SK-N-SH treated with all-trans-retinoic acid at 6 μM for 48 hours (cell line): ENCODE results near the gene PTP4A2.

ENCODE experiments used
- ATAC-seq: fragments of 200-7000 bp; cut with Tn5 transposase; 3 replicates; pipeline ENCODE4 v1.9.1; 2020; ENCODE audit warnings: mild to moderate bottlenecking, moderate library complexity
- ARNTL ChIP-seq: fragments of 450-650 bp; formaldehyde crosslinking; IDR thresholded peaks from 2 replicates; pipeline ENCODE4 v1.5.0; 2020; ENCODE audit warnings: low read depth, mild to moderate bottlenecking, moderate library complexity, borderline replicate concordance
- BACH2 ChIP-seq: fragments of 250-450 bp; sonication (Bioruptor Pico); IDR thresholded peaks from 2 replicates; pipeline ENCODE4 v1.9.0; 2021; ENCODE audit warnings: mild to moderate bottlenecking, borderline replicate concordance
- CREB5 ChIP-seq: fragments of 250-450 bp; sonication (Bioruptor Pico); IDR thresholded peaks from 2 replicates; pipeline ENCODE4 v1.5.1; 2020; ENCODE audit warnings: low read depth, mild to moderate bottlenecking, moderate library complexity
- CSDC2 ChIP-seq: fragments of 250-450 bp; sonication (Bioruptor Pico); IDR thresholded peaks from 2 replicates; pipeline ENCODE4 v1.5.0; 2020; ENCODE audit warnings: mild to moderate bottlenecking, moderate library complexity
- CSRNP3 ChIP-seq: fragments of 250-450 bp; sonication (Bioruptor Pico); IDR thresholded peaks from 2 replicates; pipeline ENCODE4 v1.5.1; 2021; ENCODE audit warnings: mild to moderate bottlenecking, moderate library complexity
- ESRRG ChIP-seq: fragments of 250-450 bp; sonication (Bioruptor Pico); IDR thresholded peaks from 2 replicates; pipeline ENCODE4 v1.6.1; 2021; ENCODE audit warnings: mild to moderate bottlenecking
- GLIS3 ChIP-seq: fragments of 250-450 bp; sonication (Bioruptor Pico); IDR thresholded peaks from 2 replicates; pipeline ENCODE4 v1.5.0; 2020; ENCODE audit warnings: mild to moderate bottlenecking, moderate library complexity
- ISL1 ChIP-seq: fragments of 250-450 bp; sonication (Bioruptor Pico); IDR thresholded peaks from 2 replicates; pipeline ENCODE4 v2.1.2; 2022; ENCODE audit warnings: mild to moderate bottlenecking, moderate library complexity
- OSR1 ChIP-seq: fragments of 250-450 bp; sonication (Bioruptor Pico); IDR thresholded peaks from 2 replicates; pipeline ENCODE4 v1.8.0; 2022; ENCODE audit warnings: moderate library complexity, mild to moderate bottlenecking, inconsistent platforms
- PATZ1 ChIP-seq: fragments of 250-450 bp; sonication (Bioruptor Pico); IDR thresholded peaks from 2 replicates; pipeline ENCODE4 v1.8.0; 2020; ENCODE audit warnings: mild to moderate bottlenecking, moderate library complexity, borderline replicate concordance
- POU6F1 ChIP-seq: fragments of 250-450 bp; sonication (Bioruptor Pico); IDR thresholded peaks from 2 replicates; pipeline ENCODE4 v1.8.0; 2021; ENCODE audit warnings: low read depth, mild to moderate bottlenecking, moderate library complexity, borderline replicate concordance
- PPARA ChIP-seq: fragments of 250-450 bp; sonication (Bioruptor Pico); IDR thresholded peaks from 2 replicates; pipeline ENCODE4 v1.5.0; 2020; ENCODE audit warnings: mild to moderate bottlenecking, borderline replicate concordance
- RARB ChIP-seq: fragments of 250-450 bp; sonication (Bioruptor Pico); IDR thresholded peaks from 2 replicates; pipeline ENCODE4 v1.8.0; 2021; ENCODE audit warnings: mild to moderate bottlenecking, moderate library complexity
- SNAI2 ChIP-seq: fragments of 250-450 bp; sonication (Bioruptor Pico); IDR thresholded peaks from 2 replicates; pipeline ENCODE4 v1.5.0; 2020; ENCODE audit warnings: mild to moderate bottlenecking, moderate library complexity
- TCF4 ChIP-seq: fragments of 250-450 bp; sonication (Bioruptor Pico); IDR thresholded peaks from 2 replicates; pipeline ENCODE4 v1.8.0; 2021; ENCODE audit warnings: mild to moderate bottlenecking, moderate library complexity, borderline replicate concordance
- TOX ChIP-seq: fragments of 250-450 bp; sonication (Bioruptor Pico); IDR thresholded peaks from 2 replicates; pipeline ENCODE4 v1.8.0; 2021; ENCODE audit warnings: mild to moderate bottlenecking, moderate library complexity, borderline replicate concordance
- TSHZ2 ChIP-seq: fragments of 250-450 bp; sonication (Bioruptor Pico); IDR thresholded peaks from 2 replicates; pipeline ENCODE4 v1.5.0; 2020; ENCODE audit warnings: mild to moderate bottlenecking, moderate library complexity
- ZC3H10 ChIP-seq: fragments of 250-450 bp; sonication (Bioruptor Pico); IDR thresholded peaks from 2 replicates; pipeline ENCODE4 v1.5.1; 2021; ENCODE audit warnings: mild to moderate bottlenecking, moderate library complexity
- ZFP3 ChIP-seq: fragments of 250-450 bp; sonication (Bioruptor Pico); IDR thresholded peaks from 2 replicates; pipeline ENCODE4 v1.5.0; 2020; ENCODE audit warnings: mild to moderate bottlenecking, moderate library complexity
- ZFP30 ChIP-seq: fragments of 450-650 bp; formaldehyde crosslinking; IDR thresholded peaks from 2 replicates; pipeline ENCODE4 v1.5.0; 2022; ENCODE audit warnings: mild to moderate bottlenecking, moderate library complexity
- ZNF565 ChIP-seq: fragments of 450-650 bp; formaldehyde crosslinking; conservative IDR thresholded peaks from 2 replicates; pipeline ENCODE4 v1.5.0; 2020; ENCODE audit warnings: low read depth, mild to moderate bottlenecking, moderate library complexity
- ZNF70 ChIP-seq: fragments of 450-650 bp; formaldehyde crosslinking; IDR thresholded peaks from 2 replicates; pipeline ENCODE4 v1.5.0; 2020; ENCODE audit warnings: mild to moderate bottlenecking, moderate library complexity
- ZNF8 ChIP-seq: fragments of 450-650 bp; formaldehyde crosslinking; IDR thresholded peaks from 2 replicates; pipeline ENCODE4 v1.5.0; 2020; ENCODE audit warnings: mild to moderate bottlenecking, moderate library complexity

Gene PTP4A2

GRCh38 chr1:31883357-31883942 lies 54.7 kb downstream of the PTP4A2 start:
- TF ChIP-seq POU6F1 (no peak), PPARA (no peak), ISL1 (CRISPR knock-in tag) (no peak), ARNTL (no peak)
- no peak for ATAC-seq

- ATAC-seq: no peak
- TF ChIP-seq TCF4 (no peak), CREB5 (CRISPR knock-in tag) (no peak), ZFP30 (no peak), ESRRG (CRISPR knock-in tag) (no peak), BACH2 (CRISPR knock-in tag) (no peak), OSR1 (CRISPR knock-in tag) (no peak), ZNF8 (no peak), ZFP3 (CRISPR knock-in tag) (no peak), ZNF70 (CRISPR knock-in tag) (no peak), POU6F1 (no peak), GLIS3 (CRISPR knock-in tag) (no peak), TOX (CRISPR knock-in tag) (no peak), ZC3H10 (CRISPR knock-in tag) (no peak), CSDC2 (CRISPR knock-in tag) (no peak), ARNTL (no peak), CSRNP3 (CRISPR knock-in tag) (no peak), TSHZ2 (no peak), RARB (CRISPR knock-in tag) (no peak), ZNF565 (CRISPR knock-in tag) (no peak)
These were observed 56.5 kb downstream of the PTP4A2 start for GRCh38 chr1:31881688-31882000.

GRCh38 chr1:31880957-31881687 lies 57.0 kb downstream of the PTP4A2 start:
- ATAC-seq: no peak
- TF ChIP-seq TSHZ2: no peak
- TF ChIP-seq TCF4: no peak
- no peak for TF ChIP-seq PATZ1 (CRISPR knock-in tag)
- no peak for TF ChIP-seq ZNF70 (CRISPR knock-in tag)
- TF ChIP-seq ESRRG (CRISPR knock-in tag): no peak
- no peak for TF ChIP-seq ISL1 (CRISPR knock-in tag)
- TF ChIP-seq SNAI2 (CRISPR knock-in tag): no peak
- no peak for TF ChIP-seq ZNF565 (CRISPR knock-in tag)
- no peak for TF ChIP-seq CSRNP3 (CRISPR knock-in tag)
- no peak for TF ChIP-seq ZNF8
- no peak for TF ChIP-seq BACH2 (CRISPR knock-in tag)
